Neural cell (in vitro differentiated cells): ENCODE results near the gene NEDD4L. TPM values are rescaled to one million over a fixed set of nuclear protein-coding genes. Genes with fewer than 3 reads are reported as not detected.

ENCODE experiments used
- H2AFZ ChIP-seq: fragments of 200-600, 300-800 bp; sonication (generic), shearing (Covaris generic); 2 replicates; pipeline ENCODE4 v1.6.0; 2014; ENCODE audit warnings: low read depth, mild to moderate bottlenecking, antibody characterized with exemption, low read length, moderate library complexity
- H3F3A ChIP-seq: fragments of 200-600 bp; shearing (Covaris generic); 2 replicates; pipeline ENCODE4 v1.6.1; 2016; ENCODE audit warnings: mild to moderate bottlenecking, moderate library complexity, mixed read lengths, antibody characterized with exemption, low read length; ENCODE audit not compliant: insufficient read depth, poor library complexity, severe bottlenecking
- H3K27ac ChIP-seq: fragments of 200-600, 300-800 bp; sonication (generic), shearing (Covaris generic); 2 replicates; pipeline ENCODE4 v1.5.1; 2014; ENCODE audit warnings: mild to moderate bottlenecking, low read length, moderate library complexity
- H3K27me3 ChIP-seq: fragments of 300-800, 200-600 bp; sonication (generic), shearing (Covaris generic); 2 replicates; pipeline ENCODE4 v1.6.0; 2014; ENCODE audit warnings: mild to moderate bottlenecking, low read depth, low read length, moderate library complexity; ENCODE audit not compliant: insufficient read depth
- H3K36me3 ChIP-seq: fragments of 300-800, 200-600 bp; sonication (generic), shearing (Covaris generic); 2 replicates; pipeline ENCODE4 v1.5.1; 2014; ENCODE audit warnings: mild to moderate bottlenecking, antibody characterized with exemption, low read length, moderate library complexity; ENCODE audit not compliant: insufficient read depth
- H3K4me2 ChIP-seq: fragments of 300-800, 200-600 bp; sonication (generic), shearing (Covaris generic); 2 replicates; pipeline ENCODE4 v1.6.0; 2014; ENCODE audit warnings: mild to moderate bottlenecking, low read length
- H3K4me3 ChIP-seq: fragments of 300-800, 200-600 bp; sonication (generic), shearing (Covaris generic); 2 replicates; pipeline ENCODE4 v1.5.1; 2014; ENCODE audit warnings: mild to moderate bottlenecking, low read length, moderate library complexity
- H3K79me2 ChIP-seq: fragments of 200-600 bp; shearing (Covaris generic); replicated peaks from 2 replicates; pipeline ENCODE4 v1.6.0; 2014; ENCODE audit warnings: mild to moderate bottlenecking, low read length, moderate library complexity; ENCODE audit not compliant: insufficient read depth
- H3K9ac ChIP-seq: fragments of 300-800, 200-600 bp; sonication (generic), shearing (Covaris generic); 2 replicates; pipeline ENCODE4 v1.6.1; 2016; ENCODE audit warnings: mild to moderate bottlenecking, low read length, mixed read lengths
- H3K9me2 ChIP-seq: fragments of 200-600 bp; shearing (Covaris generic); 2 replicates; pipeline ENCODE4 v1.6.1; 2016; ENCODE audit warnings: mild to moderate bottlenecking, low read length, mixed read lengths; ENCODE audit not compliant: insufficient read depth
- H3K9me3 ChIP-seq: fragments of 200-600, 300-800 bp; sonication (generic), shearing (Covaris generic); 2 replicates; pipeline ENCODE4 v1.6.1; 2016; ENCODE audit warnings: mild to moderate bottlenecking, mixed run types, low read length, moderate library complexity, mixed read lengths
- H4K20me1 ChIP-seq: fragments of 200-600 bp; shearing (Covaris generic); 2 replicates; pipeline ENCODE4 v1.6.1; 2016; ENCODE audit warnings: mild to moderate bottlenecking, mixed run types; ENCODE audit not compliant: insufficient read depth
- EP300 ChIP-seq: fragments of 450-650 bp; conservative IDR thresholded peaks from 2 replicates; pipeline ENCODE4 v1.6.1; 2014; ENCODE audit warnings: antibody characterized with exemption, mild to moderate bottlenecking, moderate library complexity; ENCODE audit not compliant: poor library complexity, severe bottlenecking
- EZH2 ChIP-seq: fragments of 200-600, 300-800 bp; shearing (Covaris generic), sonication (generic); IDR thresholded peaks from 2 replicates; pipeline ENCODE4 v1.6.1; 2014; ENCODE audit warnings: antibody characterized with exemption, low read length, borderline replicate concordance, mild to moderate bottlenecking; ENCODE audit not compliant: insufficient read depth, poor library complexity, severe bottlenecking
- MXI1 ChIP-seq: fragments of 450-650 bp; conservative IDR thresholded peaks from 2 replicates; pipeline ENCODE4 v1.6.1; 2014; ENCODE audit warnings: antibody characterized with exemption, mild to moderate bottlenecking; ENCODE audit not compliant: poor library complexity, severe bottlenecking
- POLR2AphosphoS5 ChIP-seq: IDR thresholded peaks from 2 replicates; pipeline ENCODE4 v1.6.1; 2012
- RAD21 ChIP-seq: fragments of 450-650 bp; conservative IDR thresholded peaks from 2 replicates; pipeline ENCODE4 v1.6.1; 2014; ENCODE audit warnings: antibody characterized with exemption, mild to moderate bottlenecking, moderate library complexity
- SMC3 ChIP-seq: fragments of 450-650 bp; conservative IDR thresholded peaks from 2 replicates; pipeline ENCODE4 v1.6.1; 2014; ENCODE audit warnings: antibody characterized with exemption, mild to moderate bottlenecking, moderate library complexity; ENCODE audit not compliant: poor library complexity
- TAF1 ChIP-seq: IDR thresholded peaks from 2 replicates; pipeline ENCODE4 v1.6.1; 2012; ENCODE audit warnings: low read depth
- polyA plus RNA-seq: library from polyadenylated mRNA; depleted of rRNA; stranded (reverse); fragments of >200 nt; gene quantifications from 2 replicates; pipeline ENCODE4 v1.2.3, GENCODE V29; 2014
- TF ChIP-seq, protein P1 (sequence below): fragments of 450-650 bp; IDR thresholded peaks from 2 replicates; pipeline ENCODE4 v1.5.1; 2014; ENCODE audit warnings: antibody characterized with exemption, mild to moderate bottlenecking, moderate library complexity; ENCODE audit not compliant: poor library complexity, severe bottlenecking
- TF ChIP-seq, protein P2 (sequence below): IDR thresholded peaks from 2 replicates; pipeline ENCODE4 v1.6.1; 2012; ENCODE audit warnings: borderline replicate concordance

NEDD4L gene
- polyA plus RNA-seq, 1 donor from 2014 or later = 97.9 TPM

DNA sequence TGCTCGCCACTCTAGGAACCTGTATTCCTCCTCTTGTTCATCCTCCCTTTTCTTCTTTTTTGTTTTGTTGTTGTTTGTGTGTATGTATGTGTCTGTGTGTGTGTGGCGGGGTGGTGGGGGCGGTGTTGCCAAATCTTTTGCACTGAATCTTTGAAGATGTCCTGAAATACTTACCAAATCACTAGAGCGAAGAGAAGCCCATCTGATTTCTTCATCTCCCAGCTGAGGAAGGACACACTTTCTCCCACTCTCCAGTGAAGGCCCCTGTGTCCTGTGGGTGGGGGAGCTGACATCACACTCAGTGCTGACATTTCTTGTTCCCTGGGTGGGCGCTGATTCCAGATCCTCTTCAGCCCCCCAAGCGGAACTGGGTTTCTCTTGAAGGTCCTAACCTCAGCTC lies 74.5 kb downstream of the NEDD4L start:
- H3K79me2 ChIP-seq = peaks cover 83% of the 10 kb centered on the region
- H3K27ac ChIP-seq = no peak overlapping the region
- H3K9me3 ChIP-seq = no peaks in the 10 kb centered on the region
- no peaks in the 10 kb centered on the region for H3F3A ChIP-seq
- H2AFZ ChIP-seq = no peak overlapping the region
- no peaks in the 10 kb centered on the region for H3K36me3 ChIP-seq
- no peaks in the 10 kb centered on the region for H3K27me3 ChIP-seq
- no peak overlapping the region for H3K4me3 ChIP-seq
- no peak overlapping the region for H3K9ac ChIP-seq
- TF ChIP-seq RAD21 (no peak), EP300 (no peak), SMC3 (no peak), MXI1 (no peak), TAF1 (no peak)
- TF ChIP-seq, protein P1, sequence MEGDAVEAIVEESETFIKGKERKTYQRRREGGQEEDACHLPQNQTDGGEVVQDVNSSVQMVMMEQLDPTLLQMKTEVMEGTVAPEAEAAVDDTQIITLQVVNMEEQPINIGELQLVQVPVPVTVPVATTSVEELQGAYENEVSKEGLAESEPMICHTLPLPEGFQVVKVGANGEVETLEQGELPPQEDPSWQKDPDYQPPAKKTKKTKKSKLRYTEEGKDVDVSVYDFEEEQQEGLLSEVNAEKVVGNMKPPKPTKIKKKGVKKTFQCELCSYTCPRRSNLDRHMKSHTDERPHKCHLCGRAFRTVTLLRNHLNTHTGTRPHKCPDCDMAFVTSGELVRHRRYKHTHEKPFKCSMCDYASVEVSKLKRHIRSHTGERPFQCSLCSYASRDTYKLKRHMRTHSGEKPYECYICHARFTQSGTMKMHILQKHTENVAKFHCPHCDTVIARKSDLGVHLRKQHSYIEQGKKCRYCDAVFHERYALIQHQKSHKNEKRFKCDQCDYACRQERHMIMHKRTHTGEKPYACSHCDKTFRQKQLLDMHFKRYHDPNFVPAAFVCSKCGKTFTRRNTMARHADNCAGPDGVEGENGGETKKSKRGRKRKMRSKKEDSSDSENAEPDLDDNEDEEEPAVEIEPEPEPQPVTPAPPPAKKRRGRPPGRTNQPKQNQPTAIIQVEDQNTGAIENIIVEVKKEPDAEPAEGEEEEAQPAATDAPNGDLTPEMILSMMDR = no peak
- no peak overlapping the region for H3K4me2 ChIP-seq
- peaks cover 17% of the 10 kb centered on the region for H4K20me1 ChIP-seq
- H3K9me2 ChIP-seq = no peaks in the 10 kb centered on the region

DNA sequence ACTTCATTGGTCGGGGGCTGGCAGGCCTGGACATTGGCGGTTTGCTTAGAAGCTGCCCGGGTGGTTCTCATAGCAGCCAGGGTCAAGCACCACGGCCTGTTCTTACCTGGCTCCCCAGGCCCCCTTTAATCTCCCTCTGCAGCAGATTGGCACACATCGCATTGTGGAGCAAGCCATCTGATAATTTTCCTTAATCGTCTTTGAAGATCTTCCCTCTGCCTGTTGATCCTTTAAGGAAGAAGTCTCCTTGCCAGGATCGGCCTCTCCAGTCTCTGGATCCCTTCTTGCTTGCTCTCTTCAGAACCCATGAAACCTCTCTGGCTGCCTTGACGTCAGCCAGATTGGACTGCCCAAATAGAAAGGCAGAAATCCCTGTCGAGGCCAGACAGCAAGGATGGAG lies 75.8 kb downstream of the NEDD4L start:
- H4K20me1 ChIP-seq = peaks cover 17% of the 10 kb centered on the region

DNA sequence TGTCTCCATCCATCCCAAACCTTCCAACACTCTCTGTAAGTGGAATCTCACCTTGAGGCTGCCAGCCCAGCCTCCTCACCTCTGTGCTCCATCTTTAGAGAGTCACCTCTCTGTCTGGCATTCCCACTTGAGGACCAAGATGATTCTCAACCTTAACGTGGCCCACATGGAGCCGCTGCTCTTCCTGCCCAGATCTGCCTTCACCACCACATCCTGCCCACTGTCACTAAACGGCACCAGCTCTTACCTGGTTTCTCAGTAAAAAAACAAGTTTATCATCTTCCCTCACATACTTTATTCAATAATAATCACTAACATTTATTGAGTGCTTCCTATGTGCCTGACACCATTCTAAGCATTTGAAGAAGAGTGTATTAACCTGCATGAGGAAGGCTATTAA lies 80.4 kb downstream of the NEDD4L start:
- H3K4me3 ChIP-seq = no peak overlapping the region
- H3K36me3 ChIP-seq = peaks cover 5% of the 10 kb centered on the region
- no peak overlapping the region for H3K27ac ChIP-seq
- H3K4me2 ChIP-seq = no peak overlapping the region
- H4K20me1 ChIP-seq = no peaks in the 10 kb centered on the region
- no peaks in the 10 kb centered on the region for H3K9me2 ChIP-seq
- H3K27me3 ChIP-seq = no peaks in the 10 kb centered on the region
- no peak for TF ChIP-seq TAF1
- no peak for TF ChIP-seq POLR2AphosphoS5
- TF ChIP-seq, protein P1 = no peak
- TF ChIP-seq EP300 = no peak
- TF ChIP-seq SMC3 = no peak
- TF ChIP-seq EZH2 = no peak
- TF ChIP-seq MXI1 = no peak
- TF ChIP-seq, protein P2, sequence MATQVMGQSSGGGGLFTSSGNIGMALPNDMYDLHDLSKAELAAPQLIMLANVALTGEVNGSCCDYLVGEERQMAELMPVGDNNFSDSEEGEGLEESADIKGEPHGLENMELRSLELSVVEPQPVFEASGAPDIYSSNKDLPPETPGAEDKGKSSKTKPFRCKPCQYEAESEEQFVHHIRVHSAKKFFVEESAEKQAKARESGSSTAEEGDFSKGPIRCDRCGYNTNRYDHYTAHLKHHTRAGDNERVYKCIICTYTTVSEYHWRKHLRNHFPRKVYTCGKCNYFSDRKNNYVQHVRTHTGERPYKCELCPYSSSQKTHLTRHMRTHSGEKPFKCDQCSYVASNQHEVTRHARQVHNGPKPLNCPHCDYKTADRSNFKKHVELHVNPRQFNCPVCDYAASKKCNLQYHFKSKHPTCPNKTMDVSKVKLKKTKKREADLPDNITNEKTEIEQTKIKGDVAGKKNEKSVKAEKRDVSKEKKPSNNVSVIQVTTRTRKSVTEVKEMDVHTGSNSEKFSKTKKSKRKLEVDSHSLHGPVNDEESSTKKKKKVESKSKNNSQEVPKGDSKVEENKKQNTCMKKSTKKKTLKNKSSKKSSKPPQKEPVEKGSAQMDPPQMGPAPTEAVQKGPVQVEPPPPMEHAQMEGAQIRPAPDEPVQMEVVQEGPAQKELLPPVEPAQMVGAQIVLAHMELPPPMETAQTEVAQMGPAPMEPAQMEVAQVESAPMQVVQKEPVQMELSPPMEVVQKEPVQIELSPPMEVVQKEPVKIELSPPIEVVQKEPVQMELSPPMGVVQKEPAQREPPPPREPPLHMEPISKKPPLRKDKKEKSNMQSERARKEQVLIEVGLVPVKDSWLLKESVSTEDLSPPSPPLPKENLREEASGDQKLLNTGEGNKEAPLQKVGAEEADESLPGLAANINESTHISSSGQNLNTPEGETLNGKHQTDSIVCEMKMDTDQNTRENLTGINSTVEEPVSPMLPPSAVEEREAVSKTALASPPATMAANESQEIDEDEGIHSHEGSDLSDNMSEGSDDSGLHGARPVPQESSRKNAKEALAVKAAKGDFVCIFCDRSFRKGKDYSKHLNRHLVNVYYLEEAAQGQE = no peak
- no peak for TF ChIP-seq RAD21
- no peaks in the 10 kb centered on the region for H3F3A ChIP-seq
- H3K9ac ChIP-seq = no peak overlapping the region
- H2AFZ ChIP-seq = no peak overlapping the region
- peaks cover 78% of the 10 kb centered on the region for H3K79me2 ChIP-seq
- no peaks in the 10 kb centered on the region for H3K9me3 ChIP-seq

More for the DNA sequence above, 75.8 kb downstream of the NEDD4L start:
- H3K9ac ChIP-seq = no peak overlapping the region
- peaks cover 83% of the 10 kb centered on the region for H3K79me2 ChIP-seq
- no peaks in the 10 kb centered on the region for H3K36me3 ChIP-seq
- no peak overlapping the region for H2AFZ ChIP-seq
- H3F3A ChIP-seq = no peaks in the 10 kb centered on the region
- no peaks in the 10 kb centered on the region for H3K27me3 ChIP-seq
- no peaks in the 10 kb centered on the region for H3K9me3 ChIP-seq
- H3K4me2 ChIP-seq = no peak overlapping the region
- no peaks in the 10 kb centered on the region for H3K9me2 ChIP-seq
- no peak for TF ChIP-seq POLR2AphosphoS5
- H3K27ac ChIP-seq = no peak overlapping the region
- no peak overlapping the region for H3K4me3 ChIP-seq
